ENCODE measurements around the gene RPS14.

Gene RPS14

GRCh38 chr5:150413176-150413901 is 36.2 kb downstream of the RPS14 start:
- DNase-seq (ENCODE audit: low spot score), result no peak

GRCh38 chr5:150412319-150413175 is 37.0 kb downstream of the RPS14 start, which contains the start of gene CD74:
CD74 (minus strand) TSS chr5:150412910; CDS start chr5:150412749, 161 bp downstream.
- DNase-seq (ENCODE audit: low spot score), result peak; percentile 76

- DNase-seq (ENCODE audit: low spot score), result peak; percentile 65
These were observed 38.1 kb downstream of the RPS14 start for GRCh38 chr5:150411245-150411979.

GRCh38 chr5:150410524-150411244 is 38.9 kb downstream of the RPS14 start:
- DNase-seq (ENCODE audit: low spot score), result peak; percentile 91

- peak; percentile 97 for DNase-seq (ENCODE audit: low spot score)
These were observed 39.7 kb downstream of the RPS14 start for GRCh38 chr5:150409638-150410523.

- DNase-seq (ENCODE audit: low spot score), result no peak
These were observed 41.2 kb downstream of the RPS14 start for GRCh38 chr5:150408231-150408943.

- no peak for DNase-seq (ENCODE audit: low spot score)
These were observed 42.3 kb downstream of the RPS14 start for GRCh38 chr5:150407096-150407720.

GRCh38 chr5:150406723-150407095 is 42.8 kb downstream of the RPS14 start:
- DNase-seq (ENCODE audit: low spot score), result no peak

- no peak for DNase-seq (ENCODE audit: low spot score)
These were observed 43.3 kb downstream of the RPS14 start for GRCh38 chr5:150406103-150406722.

- DNase-seq (ENCODE audit: low spot score), result no peak
These were observed 44.4 kb downstream of the RPS14 start for GRCh38 chr5:150404941-150405816.

- DNase-seq (ENCODE audit: low spot score), result no peak
These were observed 45.0 kb downstream of the RPS14 start for GRCh38 chr5:150404535-150404934.

GRCh38 chr5:150404121-150404520 is 45.4 kb downstream of the RPS14 start:
- DNase-seq (ENCODE audit: low spot score), result no peak

- no peak for DNase-seq (ENCODE audit: low spot score)
These were observed 46.6 kb downstream of the RPS14 start for GRCh38 chr5:150402901-150403342.

GRCh38 chr5:150402229-150402773 is 47.2 kb downstream of the RPS14 start:
- DNase-seq (ENCODE audit: low spot score), result no peak

- no peak for DNase-seq (ENCODE audit: low spot score)
These were observed 47.9 kb downstream of the RPS14 start for GRCh38 chr5:150401376-150402228.

GRCh38 chr5:150401076-150401375 is 48.5 kb downstream of the RPS14 start:
- DNase-seq (ENCODE audit: low spot score), result peak; percentile 36
